NCI-H1105 (cell line): ENCODE data around the gene CUX1.
"Not testable (repeated sequence)": the region's sequence is repeated elsewhere in the genome, so short reads cannot be mapped to it uniquely, and the experiment has no call there.

ENCODE experiments used
- DNase-seq: peaks from one replicate; lab custom pipeline; 2025; lab: John Stamatoyannopoulos, UW

Gene CUX1

GRCh38 chr7:101869901-101870290 is 52.5 kb downstream of the CUX1 start:
- no peak for DNase-seq

- DNase-seq, result no peak
Observed at GRCh38 chr7:101870361-101871062, 53.1 kb downstream of the CUX1 start.

GRCh38 chr7:101871351-101871750 is 53.9 kb downstream of the CUX1 start:
- DNase-seq, result no peak

- DNase-seq, result no peak
Observed at GRCh38 chr7:101874028-101874427, 56.6 kb downstream of the CUX1 start.

- DNase-seq, result no peak
Observed at GRCh38 chr7:101875283-101875846, 57.9 kb downstream of the CUX1 start.

- DNase-seq, result no peak
Observed at GRCh38 chr7:101877882-101878591, 60.6 kb downstream of the CUX1 start.

- no peak for DNase-seq
Observed at GRCh38 chr7:101878938-101879337, 61.5 kb downstream of the CUX1 start.

- DNase-seq, result no peak
Observed at GRCh38 chr7:101879565-101879964, 62.1 kb downstream of the CUX1 start.

GRCh38 chr7:101880282-101881054 is 63.0 kb downstream of the CUX1 start:
- no peak for DNase-seq

- DNase-seq, result no peak
Observed at GRCh38 chr7:101882005-101882421, 64.6 kb downstream of the CUX1 start.

- no peak for DNase-seq
Observed at GRCh38 chr7:101882595-101883564, 65.5 kb downstream of the CUX1 start.

GRCh38 chr7:101884671-101885596 is 67.5 kb downstream of the CUX1 start:
- no peak for DNase-seq

GRCh38 chr7:101885597-101885955 is 68.2 kb downstream of the CUX1 start:
- no peak for DNase-seq

GRCh38 chr7:101887352-101887751 is 69.9 kb downstream of the CUX1 start:
- not testable (repeated sequence) for DNase-seq

- DNase-seq, result not testable (repeated sequence)
Observed at GRCh38 chr7:101888564-101888963, 71.1 kb downstream of the CUX1 start.

GRCh38 chr7:101890749-101891523 is 73.5 kb downstream of the CUX1 start:
- DNase-seq, result no peak

GRCh38 chr7:101891936-101892640 is 74.7 kb downstream of the CUX1 start:
- DNase-seq, result no peak

GRCh38 chr7:101893341-101894082 is 76.1 kb downstream of the CUX1 start:
- DNase-seq, result no peak
